GM19372 (cell line): ENCODE data around the gene NOS1AP.

Experiments
- ATAC-seq: cut with Tn5 transposase; IDR thresholded peaks from one replicate; pipeline ENCODE4 v1.9.1; 2021; ENCODE audit warnings: mild to moderate bottlenecking, low read depth, moderate library complexity; ENCODE audit not compliant: unreplicated experiment

Gene NOS1AP

GRCh38 chr1:162087574-162087973 is 18.1 kb downstream of the NOS1AP start:
- no peak for ATAC-seq

GRCh38 chr1:162088281-162088969 is 18.9 kb downstream of the NOS1AP start:
- ATAC-seq: no peak

- ATAC-seq: no peak
These were observed 20.3 kb downstream of the NOS1AP start for GRCh38 chr1:162089748-162090147.

GRCh38 chr1:162090378-162090777 is 20.9 kb downstream of the NOS1AP start:
- ATAC-seq: no peak

GRCh38 chr1:162091681-162092524 is 22.4 kb downstream of the NOS1AP start:
- ATAC-seq: no peak

- no peak for ATAC-seq
These were observed 23.6 kb downstream of the NOS1AP start for GRCh38 chr1:162093095-162093494.

- ATAC-seq: no peak
These were observed 24.8 kb downstream of the NOS1AP start for GRCh38 chr1:162094271-162094670.

- ATAC-seq: no peak
These were observed 25.2 kb downstream of the NOS1AP start for GRCh38 chr1:162094723-162095122.

- ATAC-seq: no peak
These were observed 38.4 kb downstream of the NOS1AP start for GRCh38 chr1:162107911-162108310.

- ATAC-seq: no peak
These were observed 38.9 kb downstream of the NOS1AP start for GRCh38 chr1:162108426-162108825.

GRCh38 chr1:162110910-162111309 is 41.4 kb downstream of the NOS1AP start:
- no peak for ATAC-seq

GRCh38 chr1:162111572-162111971 is 42.1 kb downstream of the NOS1AP start:
- ATAC-seq: no peak

- ATAC-seq: no peak
These were observed 43.9 kb downstream of the NOS1AP start for GRCh38 chr1:162113419-162113818.

GRCh38 chr1:162117039-162117774 is 47.7 kb downstream of the NOS1AP start:
- ATAC-seq: no peak

- ATAC-seq: no peak
These were observed 48.6 kb downstream of the NOS1AP start for GRCh38 chr1:162118063-162118462.

GRCh38 chr1:162128693-162129356 is 59.3 kb downstream of the NOS1AP start:
- ATAC-seq: no peak

GRCh38 chr1:162130308-162130707 is 60.8 kb downstream of the NOS1AP start:
- no peak for ATAC-seq

- no peak for ATAC-seq
These were observed 62.2 kb downstream of the NOS1AP start for GRCh38 chr1:162131400-162132321.

- no peak for ATAC-seq
These were observed 64.1 kb downstream of the NOS1AP start for GRCh38 chr1:162133566-162133965.

GRCh38 chr1:162134646-162135045 is 65.2 kb downstream of the NOS1AP start:
- no peak for ATAC-seq
